GM13977 (cell line): ENCODE measurements around the gene STX11.

Experiments used
- DNase-seq: peaks from one replicate; pipeline ENCODE4 v3.0.0; 2012; ENCODE audit warnings: low spot score
- in situ Hi-C: fragments of 300-500 bp; cut with MboI; formaldehyde crosslinking; loops from one replicate; pipeline ENCODE4 v1.12.0; 2022; ENCODE audit warnings: low sequenced_read_pairs, low pct_unique_long_range_greater_than_20kb, mixed read lengths, inconsistent platforms; ENCODE audit not compliant: unreplicated experiment
- TF ChIP-seq, protein P1 (sequence below): IDR thresholded peaks from 2 replicates; pipeline ENCODE4 v1.5.1; 2012; ENCODE audit warnings: mild to moderate bottlenecking, control low read depth; ENCODE audit not compliant: insufficient read depth; ENCODE audit errors: extremely low read depth, missing control alignments

The STX11 gene

DNA sequence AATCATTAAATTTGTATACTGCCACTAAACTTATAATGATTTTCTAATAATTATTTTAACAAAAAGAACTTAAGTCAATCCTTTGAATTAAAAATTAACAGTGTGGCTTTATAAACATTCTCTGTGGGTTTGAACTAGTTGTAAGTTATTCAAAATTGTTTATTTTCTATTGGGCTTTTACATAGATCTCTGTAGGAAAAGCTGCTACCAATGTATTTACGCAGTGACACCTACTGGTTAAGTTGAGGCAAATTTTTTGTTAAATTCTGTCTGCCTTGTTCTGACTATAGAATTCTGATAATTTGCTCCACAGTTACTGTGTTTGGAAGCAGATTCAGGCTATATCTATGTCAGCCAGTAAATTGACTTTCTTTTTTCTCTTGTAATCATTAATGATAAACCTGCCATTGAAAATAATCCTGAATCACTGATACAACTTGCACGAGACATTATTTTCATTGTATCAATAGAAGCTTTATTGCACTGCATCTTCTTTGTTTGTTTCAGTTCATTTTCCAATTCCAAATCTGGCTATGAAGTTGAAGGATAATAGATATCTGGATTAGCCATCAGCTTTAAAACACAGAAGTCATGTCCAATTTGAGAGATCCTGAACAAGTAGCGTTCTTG, 68.9 kb downstream of the STX11 start:
- in situ Hi-C loops: loop anchor here (10.0 to 25.0 kb wide), 2 partner anchors 124 to 657 kb away; partner anchors contain the start of gene SF3B5
- TF ChIP-seq, protein P1, sequence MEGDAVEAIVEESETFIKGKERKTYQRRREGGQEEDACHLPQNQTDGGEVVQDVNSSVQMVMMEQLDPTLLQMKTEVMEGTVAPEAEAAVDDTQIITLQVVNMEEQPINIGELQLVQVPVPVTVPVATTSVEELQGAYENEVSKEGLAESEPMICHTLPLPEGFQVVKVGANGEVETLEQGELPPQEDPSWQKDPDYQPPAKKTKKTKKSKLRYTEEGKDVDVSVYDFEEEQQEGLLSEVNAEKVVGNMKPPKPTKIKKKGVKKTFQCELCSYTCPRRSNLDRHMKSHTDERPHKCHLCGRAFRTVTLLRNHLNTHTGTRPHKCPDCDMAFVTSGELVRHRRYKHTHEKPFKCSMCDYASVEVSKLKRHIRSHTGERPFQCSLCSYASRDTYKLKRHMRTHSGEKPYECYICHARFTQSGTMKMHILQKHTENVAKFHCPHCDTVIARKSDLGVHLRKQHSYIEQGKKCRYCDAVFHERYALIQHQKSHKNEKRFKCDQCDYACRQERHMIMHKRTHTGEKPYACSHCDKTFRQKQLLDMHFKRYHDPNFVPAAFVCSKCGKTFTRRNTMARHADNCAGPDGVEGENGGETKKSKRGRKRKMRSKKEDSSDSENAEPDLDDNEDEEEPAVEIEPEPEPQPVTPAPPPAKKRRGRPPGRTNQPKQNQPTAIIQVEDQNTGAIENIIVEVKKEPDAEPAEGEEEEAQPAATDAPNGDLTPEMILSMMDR: peak; percentile 62
- peak; percentile 52 for DNase-seq

DNA sequence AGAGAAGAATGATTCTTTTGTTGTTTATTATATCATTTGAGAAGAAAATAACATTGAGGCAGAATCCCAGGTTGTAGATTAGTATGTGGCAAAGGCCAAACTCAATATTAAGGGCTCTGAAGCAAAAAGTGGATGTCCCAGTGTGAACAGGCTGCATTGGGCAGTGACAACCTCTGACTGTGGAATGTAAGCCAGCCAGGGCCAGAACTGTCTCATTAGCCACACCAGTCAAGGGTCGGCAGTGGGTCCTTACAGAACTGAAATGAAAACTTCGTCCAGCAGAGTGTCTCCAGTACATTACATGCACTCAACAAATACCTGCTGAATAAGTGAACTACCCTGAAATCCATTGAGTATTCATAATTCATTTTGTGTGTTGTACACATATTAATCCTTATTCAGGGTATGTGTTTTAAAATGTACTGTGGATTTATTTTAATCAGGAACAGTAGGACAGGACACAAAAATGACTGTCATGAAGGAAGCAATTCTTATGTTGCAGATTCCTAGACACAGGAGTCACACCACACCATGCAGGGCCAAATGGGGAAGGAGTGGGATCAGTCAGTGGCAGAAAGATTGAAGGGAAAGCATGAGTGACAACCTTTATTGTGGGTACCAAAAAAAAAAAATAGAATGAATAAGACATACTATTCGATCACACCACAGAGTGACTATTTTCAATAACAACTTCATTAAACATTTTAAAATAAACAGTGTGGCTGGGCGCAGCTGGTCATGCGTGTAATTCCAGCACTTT, 69.9 kb downstream of the STX11 start:
- TF ChIP-seq, protein P1: no peak
- in situ Hi-C loops: loop anchor here (25.0 kb wide), 1 partner anchor 658 kb away; no protein-coding TSS in a partner anchor
- no peak for DNase-seq

DNA sequence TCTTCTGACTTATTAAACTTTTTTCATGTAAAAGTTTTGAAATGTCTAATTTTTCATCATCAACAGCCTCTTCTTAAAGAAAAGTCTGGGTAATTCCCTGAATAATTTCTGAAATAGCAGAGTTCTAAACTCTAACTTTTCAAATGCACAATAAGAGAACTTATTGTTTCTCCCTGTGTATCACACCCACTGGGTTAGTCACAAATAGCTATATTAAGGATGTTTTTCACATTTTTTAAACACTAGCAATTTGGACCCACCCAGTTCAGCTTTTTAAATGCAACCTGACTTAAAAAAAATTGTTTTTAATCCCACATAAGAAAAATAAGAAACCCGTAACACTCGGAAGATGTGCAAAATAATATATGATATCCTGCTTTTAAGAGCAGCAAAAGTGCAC, 73.4 kb downstream of the STX11 start:
- TF ChIP-seq, protein P1: no peak
- no peak for DNase-seq
- in situ Hi-C loops: loop anchor here (25.0 kb wide), 1 partner anchor 661 kb away; no protein-coding TSS in a partner anchor

DNA sequence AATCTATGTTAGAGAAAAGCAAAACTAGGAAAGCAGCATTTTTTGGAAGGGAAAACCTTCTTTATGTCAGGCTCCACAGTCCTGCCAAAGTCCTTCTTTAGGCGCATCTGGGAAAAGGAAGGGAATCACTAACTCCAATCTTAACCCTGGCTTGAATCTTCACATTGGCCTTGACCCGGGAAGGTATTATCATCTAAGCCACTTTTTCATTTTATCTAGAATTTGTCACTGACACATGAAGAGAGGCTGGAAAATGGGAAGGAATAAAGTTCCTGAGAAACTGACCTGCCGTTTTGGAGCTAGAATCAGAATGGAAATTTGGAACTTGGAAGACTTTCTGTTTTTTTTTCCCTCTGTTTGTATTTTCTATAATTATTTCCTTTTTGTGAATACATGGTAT, 81.4 kb downstream of the STX11 start:
- TF ChIP-seq, protein P1: no peak
- DNase-seq: no peak
- in situ Hi-C loops: no loop called here

DNA sequence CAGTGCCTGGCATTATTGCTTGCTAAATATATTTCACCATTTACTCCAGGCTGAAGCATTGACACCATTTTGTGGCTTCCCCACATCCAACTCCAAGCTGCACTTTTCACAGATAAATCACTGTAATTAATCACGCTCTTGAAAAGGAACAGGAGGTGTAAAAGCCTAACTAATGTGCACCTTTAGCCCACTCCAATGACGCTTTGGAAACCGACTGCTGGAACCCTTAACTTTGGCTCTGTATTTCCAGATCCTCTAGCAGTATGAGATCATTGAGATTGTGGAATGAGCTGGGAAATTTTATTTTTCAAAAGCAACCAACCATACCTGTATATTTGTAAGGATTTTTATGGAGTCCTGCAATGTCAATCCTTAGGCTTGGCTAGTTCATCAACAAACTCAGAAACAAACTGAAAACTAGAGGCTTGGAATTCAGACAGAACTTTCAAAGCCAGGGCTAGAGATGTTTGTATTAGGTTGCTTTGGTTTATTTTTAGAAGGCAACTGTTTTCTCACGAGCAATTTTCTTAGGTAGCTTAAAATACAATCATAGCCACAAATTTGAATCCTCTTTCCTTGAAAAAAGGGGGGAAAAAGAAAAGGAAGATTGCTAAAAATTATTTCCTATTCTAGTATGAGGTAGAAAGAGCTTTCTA, 82.0 kb downstream of the STX11 start:
- in situ Hi-C loops: no loop called here
- DNase-seq: no peak

DNA sequence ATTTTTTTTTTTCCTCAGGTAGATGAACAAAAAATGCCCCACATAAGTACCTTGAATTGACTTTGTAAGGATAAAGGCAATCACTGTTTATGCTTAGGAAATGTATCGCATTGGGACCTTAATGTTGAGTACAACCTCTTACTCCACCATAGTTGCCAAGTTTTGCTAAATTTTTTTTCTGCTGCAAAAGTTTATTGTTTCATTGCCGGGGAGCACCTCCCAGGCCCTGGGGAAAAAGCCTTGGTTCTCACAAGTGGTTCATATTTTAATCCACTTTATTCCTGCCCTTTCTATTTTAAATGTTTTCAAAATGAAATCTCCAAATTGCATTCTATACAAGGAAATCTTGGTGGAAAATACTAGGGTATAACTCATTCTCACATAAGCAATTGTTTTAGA, 82.5 kb downstream of the STX11 start:
- in situ Hi-C loops: no loop called here
- TF ChIP-seq, protein P1: no peak
- no peak for DNase-seq

More for the DNA sequence above, 82.0 kb downstream of the STX11 start:
- TF ChIP-seq, protein P1: no peak
